NB4 (cell line): ENCODE data around the gene SLC39A13.

Experiments
- CTCF ChIP-seq: IDR thresholded peaks from one replicate; pipeline ENCODE4 v1.5.1; 2012; ENCODE audit warnings: low read depth, low read length
- MAX ChIP-seq: IDR thresholded peaks from 2 replicates; pipeline ENCODE4 v1.6.1; 2011; ENCODE audit warnings: low read depth, low read length
- MYC ChIP-seq: IDR thresholded peaks from 2 replicates; pipeline ENCODE4 v1.6.1; 2011; ENCODE audit warnings: low read depth, low read length
- POLR2A ChIP-seq: IDR thresholded peaks from 2 replicates; pipeline ENCODE4 v1.6.1; 2011; ENCODE audit warnings: mild to moderate bottlenecking; ENCODE audit not compliant: insufficient read length; ENCODE audit errors: extremely low read depth

- no peak for TF ChIP-seq POLR2A
- no peak for TF ChIP-seq CTCF
- TF ChIP-seq MAX, result no peak
- no peak for TF ChIP-seq MYC
Measured at GRCh38 chr11:47425611-47426010, 17.2 kb downstream of the SLC39A13 start.
